H1 (cell line): ENCODE data around the gene MRM3. TPM values are rescaled to one million over a fixed set of nuclear protein-coding genes. Genes with fewer than 3 reads are reported as not detected.

ENCODE experiments used
- CHD1 ChIP-seq: IDR thresholded peaks from 2 replicates; pipeline ENCODE4 v1.6.1; 2012; ENCODE audit warnings: low read depth, low read length, improper control_type of control experiment
- FOSL1 ChIP-seq: IDR thresholded peaks from 2 replicates; pipeline ENCODE4 v1.6.1; 2011; ENCODE audit warnings: mild to moderate bottlenecking, low read depth, low read length, moderate library complexity; ENCODE audit not compliant: insufficient read depth
- GABPA ChIP-seq: IDR thresholded peaks from 2 replicates; pipeline ENCODE4 v1.6.1; 2011; ENCODE audit warnings: mild to moderate bottlenecking, low read length, moderate library complexity, borderline replicate concordance; ENCODE audit not compliant: insufficient read depth
- POLR2A ChIP-seq, 2 experiments: IDR thresholded peaks; 1 replicate in 1 of 2; 2 replicates in 1 of 2; pipeline ENCODE4 v1.6.1; 2011; ENCODE audit warnings: low read depth in 2 of 2, low read length in 2 of 2, mild to moderate bottlenecking in 2 of 2; ENCODE audit errors: control extremely low read depth in 1 of 2
- POU5F1 ChIP-seq: IDR thresholded peaks from 2 replicates; pipeline ENCODE4 v1.6.1; 2011; ENCODE audit warnings: low read depth, mild to moderate bottlenecking, low read length, moderate library complexity
- ZNF274 ChIP-seq: IDR thresholded peaks from 2 replicates; pipeline ENCODE4 v1.7.0; 2012; ENCODE audit warnings: low read length, borderline replicate concordance; ENCODE audit errors: extremely low read depth
- polyA plus RNA-seq, 7 experiments: library from polyadenylated mRNA; depleted of rRNA in 3 of 7; stranded (reverse) in 5 of 7; unstranded in 2 of 7; fragments of >200 nt in 5 of 7; fragments of 200-250 nt in 2 of 7; gene quantifications; 1 replicate in 5 of 7; 2 replicates in 1 of 7; 4 replicates in 1 of 7; pipeline versions ENCODE4 v1.2.1 to v1.2.3, GENCODE V29; 2011 to 2013; ENCODE audit warnings: missing spikeins in 2 of 7, mixed read lengths in 2 of 7
- total RNA-seq: library from RNA; stranded (reverse); fragmentation: NEBNext Ultra II Directional; extraction: Animal tissue kit (Norgen Biotek cat#: 25700); gene quantifications from 2 replicates; pipeline ENCODE4 v1.2.1, GENCODE V29; 2021

Gene MRM3
- total and polyA plus RNA-seq, 2 of the 8 experiments (the other 6 are each of a cell fraction or from before 2014, with no cell fraction given), result 10.1 to 20.8 TPM

DNA sequence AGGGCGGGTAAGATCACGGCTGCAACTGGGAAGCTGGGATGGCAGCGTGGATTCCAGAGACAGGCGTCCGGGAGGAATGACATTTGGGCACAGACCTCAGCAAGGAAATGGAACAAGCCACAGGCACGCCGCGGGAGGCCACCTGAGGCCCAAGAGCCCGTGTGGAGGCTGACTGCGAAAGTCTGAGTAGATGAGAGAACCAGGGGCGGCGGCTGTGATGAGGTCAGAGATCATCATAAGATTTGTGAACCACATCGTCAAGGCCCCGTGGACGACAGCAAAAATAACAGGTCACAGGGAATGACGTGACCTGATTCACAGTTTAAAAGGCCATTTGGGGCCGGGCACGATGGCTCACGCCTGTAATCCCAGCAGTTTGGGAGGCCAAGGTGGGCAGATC is 48.2 kb downstream of the MRM3 start (continued):
- TF ChIP-seq FOSL1 (no peak), CHD1 (no peak), POLR2A (IDR thresholded peaks at IDR 0.05; ENCODE audit: control extremely low read depth in 1 of 2, low read depth in 2 of 2, low read length in 2 of 2) (no peak), GABPA (no peak), POU5F1 (no peak), ZNF274 (no peak)
